ENCODE data around the gene MAST4. TPM values are rescaled to one million over a fixed set of nuclear protein-coding genes. Genes with fewer than 3 reads are reported as not detected.

The MAST4 gene
- total and polyA plus RNA-seq, 2 of the 8 experiments (the other 6 are each of a cell fraction or from before 2014, with no cell fraction given) = 1.5 to 2.6 TPM

DNA sequence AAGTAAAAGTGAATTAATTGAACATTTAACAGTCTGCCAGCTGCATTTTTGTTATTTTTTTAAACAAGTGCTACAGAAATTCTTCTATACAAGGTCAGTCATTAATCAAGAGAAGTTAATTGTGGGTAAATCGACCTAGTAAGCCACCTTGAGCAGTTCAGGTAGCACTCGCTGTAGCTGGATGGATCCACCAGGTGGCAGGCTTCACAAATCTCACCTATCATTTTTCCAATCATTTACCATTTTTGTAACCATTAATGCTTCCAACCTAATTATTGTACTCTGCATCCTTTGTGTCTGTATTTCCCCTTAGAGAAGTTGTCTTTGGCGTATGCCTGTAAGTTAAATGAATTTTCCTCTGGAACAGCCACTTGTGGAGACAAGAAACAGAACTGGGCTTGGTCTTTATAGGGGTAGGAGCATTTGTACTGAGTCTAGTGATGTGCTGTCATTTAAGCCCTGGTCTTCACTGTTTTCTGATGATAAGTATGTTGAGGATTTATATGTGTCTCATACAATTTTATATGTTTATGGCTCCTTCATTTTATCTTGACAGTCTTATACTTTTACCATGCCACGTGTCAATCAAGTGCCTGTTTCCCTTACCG lies 560.9 kb downstream of the MAST4 start:
- H3K23me2 ChIP-seq (ENCODE audit: low read depth, low read length) = no peaks in the 10 kb centered on the region
- no peak overlapping the region for H2BK120ac ChIP-seq (replicated peaks; ENCODE audit: low read depth, low read length)
- no peak overlapping the region for H3K4me3 ChIP-seq (ENCODE audit: extremely low read depth in 1 of 4, insufficient read depth in 2 of 4, low read depth in 3 of 4, low read length in 4 of 4)
- TF ChIP-seq CBX8 (IDR thresholded peaks at IDR 0.05; ENCODE audit: borderline replicate concordance, low read depth, low read length) = no peak
- no peak for TF ChIP-seq POLR2AphosphoS5 (IDR thresholded peaks at IDR 0.05; ENCODE audit: low read depth, low read length)
- TF ChIP-seq, protein P1, sequence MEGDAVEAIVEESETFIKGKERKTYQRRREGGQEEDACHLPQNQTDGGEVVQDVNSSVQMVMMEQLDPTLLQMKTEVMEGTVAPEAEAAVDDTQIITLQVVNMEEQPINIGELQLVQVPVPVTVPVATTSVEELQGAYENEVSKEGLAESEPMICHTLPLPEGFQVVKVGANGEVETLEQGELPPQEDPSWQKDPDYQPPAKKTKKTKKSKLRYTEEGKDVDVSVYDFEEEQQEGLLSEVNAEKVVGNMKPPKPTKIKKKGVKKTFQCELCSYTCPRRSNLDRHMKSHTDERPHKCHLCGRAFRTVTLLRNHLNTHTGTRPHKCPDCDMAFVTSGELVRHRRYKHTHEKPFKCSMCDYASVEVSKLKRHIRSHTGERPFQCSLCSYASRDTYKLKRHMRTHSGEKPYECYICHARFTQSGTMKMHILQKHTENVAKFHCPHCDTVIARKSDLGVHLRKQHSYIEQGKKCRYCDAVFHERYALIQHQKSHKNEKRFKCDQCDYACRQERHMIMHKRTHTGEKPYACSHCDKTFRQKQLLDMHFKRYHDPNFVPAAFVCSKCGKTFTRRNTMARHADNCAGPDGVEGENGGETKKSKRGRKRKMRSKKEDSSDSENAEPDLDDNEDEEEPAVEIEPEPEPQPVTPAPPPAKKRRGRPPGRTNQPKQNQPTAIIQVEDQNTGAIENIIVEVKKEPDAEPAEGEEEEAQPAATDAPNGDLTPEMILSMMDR (IDR thresholded peaks at IDR 0.05; ENCODE audit: control extremely low read depth in 1 of 3, insufficient read depth in 1 of 3, low read depth in 1 of 3, low read length in 3 of 3) = peak; percentile 54 to 79 (median 55)
- TF ChIP-seq RAD21 (IDR thresholded peaks at IDR 0.05 in 1 of 2, conservative IDR thresholded peaks at IDR 0.05 in 1 of 2; ENCODE audit: low read depth in 2 of 2, low read length in 2 of 2) = peak; percentile 61 to 71
- H3K18ac ChIP-seq (ENCODE audit: extremely low read depth, low read length) = no peak overlapping the region
- H3K27me3 ChIP-seq (replicated peaks in 1 of 4; ENCODE audit: control insufficient read depth in 3 of 4, extremely low read depth in 1 of 4, insufficient read depth in 3 of 4, low read length in 3 of 4) = no peaks in the 10 kb centered on the region
- no peak overlapping the region for H2BK12ac ChIP-seq (ENCODE audit: low read depth, low read length)
- ChIA-PET POLR2A (ENCODE audit: partially characterized antibody) (no interaction called here), CTCF (ENCODE audit: partially characterized antibody) (interaction anchor here (0.6 to 6.3 kb wide), 26 partner anchors 9 to 784 kb away, joined by 3 to 48 read pairs (median 3); no protein-coding TSS in a partner anchor)
- no peak overlapping the region for H2BK5ac ChIP-seq (ENCODE audit: low read depth, low read length)
- H3K79me2 ChIP-seq (ENCODE audit: control insufficient read depth in 1 of 2, insufficient read depth in 2 of 2, low read length in 2 of 2) = no peaks in the 10 kb centered on the region
- H3K14ac ChIP-seq (ENCODE audit: insufficient read length) = no peak overlapping the region
- H3K9me3 ChIP-seq (ENCODE audit: insufficient read depth in 2 of 2, low read depth in 1 of 2, low read length in 1 of 2) = no peaks in the 10 kb centered on the region
- H3K23ac ChIP-seq (ENCODE audit: insufficient read length) = no peak overlapping the region
- H3K4ac ChIP-seq (replicated peaks; ENCODE audit: insufficient read length, low read depth, low read length) = no peak overlapping the region
- H3K9ac ChIP-seq (replicated peaks in 1 of 4; ENCODE audit: extremely low read depth in 1 of 4, low read depth in 3 of 4, low read length in 3 of 4) = no peak overlapping the region
- no peaks in the 10 kb centered on the region for H3K79me1 ChIP-seq (ENCODE audit: low read depth, low read length)
- H3K27ac ChIP-seq (ENCODE audit: low read depth, low read length) = no peak overlapping the region
- no peaks in the 10 kb centered on the region for H3K4me1 ChIP-seq (replicated peaks in 1 of 4; ENCODE audit: control insufficient read depth in 3 of 4, insufficient read depth in 4 of 4, low read length in 3 of 4)
- H4K5ac ChIP-seq (ENCODE audit: insufficient read length, low read depth, low read length) = no peak overlapping the region
- no peak overlapping the region for H3K56ac ChIP-seq (replicated peaks; ENCODE audit: insufficient read length, low read depth, low read length)
- 59% methylated on average over 5 of the region's 5 CpGs; no CpG with 5 or more reads in 1 of the 2 experiments for WGBS, 2 experiments (ENCODE audit: extremely low coverage in 1 of 2, insufficient coverage in 1 of 2, insufficient read length in 1 of 2, insufficient replicate concordance in 2 of 2, low coverage in 1 of 2, low lambda C conversion rate in 2 of 2, missing lambda C conversion rate in 1 of 2)
- H2BK20ac ChIP-seq (ENCODE audit: low read length) = no peak overlapping the region
- no peaks in the 10 kb centered on the region for H4K20me1 ChIP-seq (replicated peaks in 1 of 2; ENCODE audit: control insufficient read depth in 1 of 2, insufficient read depth in 2 of 2, low read length in 2 of 2)
- DNase-seq (ENCODE audit: low read depth in 1 of 2, low spot score in 2 of 2) (no peak), FAIRE-seq (peak; percentile 87)
- no peaks in the 10 kb centered on the region for H3K36me3 ChIP-seq (ENCODE audit: control insufficient read depth in 2 of 4, insufficient read depth in 4 of 4, low read length in 3 of 4)
- no peak overlapping the region for H4K8ac ChIP-seq (ENCODE audit: extremely low read depth, insufficient read depth, low read length)
- no peak overlapping the region for H3K4me2 ChIP-seq (ENCODE audit: insufficient read depth in 1 of 2, low read depth in 2 of 2, low read length in 2 of 2)
- H4K91ac ChIP-seq (replicated peaks; ENCODE audit: insufficient read length, low read length) = no peak overlapping the region
- no peak overlapping the region for H2AK5ac ChIP-seq (ENCODE audit: low read depth, low read length)
- no peak overlapping the region for H2AFZ ChIP-seq (ENCODE audit: low read length)
- H2BK15ac ChIP-seq (ENCODE audit: low read length) = no peak overlapping the region

Measured in H1 (cell line).